ENCODE measurements around the gene ZNF138.
A peak's percentile ranks its signal among the peaks of the same experiment; 100 is the strongest.
"Not testable (repeated sequence)": the region's sequence is repeated elsewhere in the genome, so short reads cannot be mapped to it uniquely, and the experiment has no call there.

ZNF138 gene

GRCh38 chr7:64794171-64794844 lies at the start of gene ZNF138:
Gene ZNF138 (plus strand): TSS chr7:64794428. CDS start chr7:64794569, 141 bp downstream.
- ATAC-seq = peak; percentile 100

GRCh38 chr7:64744680-64745079 lies 49.5 kb upstream of the ZNF138 start:
- ATAC-seq = no peak
- H3K4me1 Mint-ChIP-seq = no peaks in the 10 kb centered on the region
- H3K27me3 Mint-ChIP-seq = no peaks in the 10 kb centered on the region
- H3K4me3 Mint-ChIP-seq = no peak overlapping the region
- H3K9me3 Mint-ChIP-seq = peaks cover 4% of the 10 kb centered on the region
- H3K36me3 Mint-ChIP-seq = no peaks in the 10 kb centered on the region
- H3K27ac Mint-ChIP-seq = no peak overlapping the region

More at GRCh38 chr7:64794171-64794844, at the start of gene ZNF138:
- peaks cover 13% of the 10 kb centered on the region for H3K36me3 Mint-ChIP-seq
- H3K4me1 Mint-ChIP-seq = peaks cover 23% of the 10 kb centered on the region
- peak within 1 kb of the TSS; percentile 98 for H3K4me3 Mint-ChIP-seq
- no peaks in the 10 kb centered on the region for H3K9me3 Mint-ChIP-seq
- peak within 1 kb of the TSS; percentile 97 for H3K27ac Mint-ChIP-seq
- no peaks in the 10 kb centered on the region for H3K27me3 Mint-ChIP-seq

- Mint-ChIP-seq H3K4me3 (no peak overlapping the region), H3K9me3 (peaks cover 4% of the 10 kb centered on the region), H3K27me3 (no peaks in the 10 kb centered on the region), H3K4me1 (no peaks in the 10 kb centered on the region), H3K36me3 (no peaks in the 10 kb centered on the region), H3K27ac (no peak overlapping the region)
- no peak for ATAC-seq
Measured at GRCh38 chr7:64747802-64748201, 46.4 kb upstream of the ZNF138 start.

- H3K27me3 Mint-ChIP-seq = no peaks in the 10 kb centered on the region
- H3K9me3 Mint-ChIP-seq = no peaks in the 10 kb centered on the region
- ATAC-seq = no peak
- H3K27ac Mint-ChIP-seq = no peak overlapping the region
- no peaks in the 10 kb centered on the region for H3K4me1 Mint-ChIP-seq
- H3K36me3 Mint-ChIP-seq = no peaks in the 10 kb centered on the region
- no peak overlapping the region for H3K4me3 Mint-ChIP-seq
Measured at GRCh38 chr7:64753032-64753431, 41.2 kb upstream of the ZNF138 start.

- no peaks in the 10 kb centered on the region for H3K27me3 Mint-ChIP-seq
- H3K4me1 Mint-ChIP-seq = no peaks in the 10 kb centered on the region
- no peak overlapping the region for H3K4me3 Mint-ChIP-seq
Measured at GRCh38 chr7:64755865-64756264, 38.4 kb upstream of the ZNF138 start.

GRCh38 chr7:64758151-64758550 lies 36.1 kb upstream of the ZNF138 start:
- H3K36me3 Mint-ChIP-seq = no peaks in the 10 kb centered on the region
- H3K4me1 Mint-ChIP-seq = no peaks in the 10 kb centered on the region
- no peaks in the 10 kb centered on the region for H3K27me3 Mint-ChIP-seq
- no peak overlapping the region for H3K4me3 Mint-ChIP-seq
- H3K9me3 Mint-ChIP-seq = no peaks in the 10 kb centered on the region
- ATAC-seq = no peak
- H3K27ac Mint-ChIP-seq = no peak overlapping the region

More at GRCh38 chr7:64755865-64756264, 38.4 kb upstream of the ZNF138 start:
- H3K27ac Mint-ChIP-seq = no peak overlapping the region
- no peak for ATAC-seq
- no peaks in the 10 kb centered on the region for H3K36me3 Mint-ChIP-seq
- no peaks in the 10 kb centered on the region for H3K9me3 Mint-ChIP-seq

GRCh38 chr7:64768824-64769223 lies 25.4 kb upstream of the ZNF138 start:
- Mint-ChIP-seq H3K27me3 (no peaks in the 10 kb centered on the region), H3K9me3 (no peaks in the 10 kb centered on the region), H3K4me3 (no peak overlapping the region), H3K4me1 (no peaks in the 10 kb centered on the region), H3K36me3 (no peaks in the 10 kb centered on the region), H3K27ac (no peak overlapping the region)
- no peak for ATAC-seq

GRCh38 chr7:64774204-64774842 lies 19.9 kb upstream of the ZNF138 start:
- no peak overlapping the region for H3K27ac Mint-ChIP-seq
- peaks cover 3% of the 10 kb centered on the region for H3K9me3 Mint-ChIP-seq
- no peaks in the 10 kb centered on the region for H3K4me1 Mint-ChIP-seq

GRCh38 chr7:64775289-64775688 lies 18.9 kb upstream of the ZNF138 start:
- Mint-ChIP-seq H3K27ac (no peak overlapping the region), H3K4me1 (no peaks in the 10 kb centered on the region), H3K9me3 (peaks cover 3% of the 10 kb centered on the region)

More at GRCh38 chr7:64774204-64774842, 19.9 kb upstream of the ZNF138 start:
- ATAC-seq = peak; percentile 43
- H3K27me3 Mint-ChIP-seq = no peaks in the 10 kb centered on the region
- peaks cover 9% of the 10 kb centered on the region for H3K36me3 Mint-ChIP-seq
- no peak overlapping the region for H3K4me3 Mint-ChIP-seq

GRCh38 chr7:64784842-64785241 lies 9.4 kb upstream of the ZNF138 start:
- not testable (repeated sequence) for ATAC-seq, H3K4me1 Mint-ChIP-seq, H3K27me3 Mint-ChIP-seq

More at GRCh38 chr7:64775289-64775688, 18.9 kb upstream of the ZNF138 start:
- ATAC-seq = no peak
- no peaks in the 10 kb centered on the region for H3K27me3 Mint-ChIP-seq
- no peak overlapping the region for H3K4me3 Mint-ChIP-seq
- peaks cover 9% of the 10 kb centered on the region for H3K36me3 Mint-ChIP-seq

GRCh38 chr7:64787295-64787694 lies 6.9 kb upstream of the ZNF138 start:
- Mint-ChIP-seq H3K4me3 (no peak overlapping the region), H3K4me1 (no peaks in the 10 kb centered on the region), H3K27me3 (peaks cover 10% of the 10 kb centered on the region), H3K27ac (no peak overlapping the region), H3K9me3 (no peaks in the 10 kb centered on the region), H3K36me3 (no peaks in the 10 kb centered on the region)
- no peak for ATAC-seq

More at GRCh38 chr7:64784842-64785241, 9.4 kb upstream of the ZNF138 start:
- not testable (repeated sequence) for H3K4me3 Mint-ChIP-seq, H3K27ac Mint-ChIP-seq, H3K9me3 Mint-ChIP-seq, H3K36me3 Mint-ChIP-seq

GRCh38 chr7:64789241-64789640 lies 5.0 kb upstream of the ZNF138 start:
- not testable (repeated sequence) for H3K27me3 Mint-ChIP-seq, H3K36me3 Mint-ChIP-seq, H3K9me3 Mint-ChIP-seq, H3K27ac Mint-ChIP-seq, H3K4me3 Mint-ChIP-seq, H3K4me1 Mint-ChIP-seq, ATAC-seq

- Mint-ChIP-seq H3K27ac (peak overlapping the region; percentile 97), H3K4me1 (peaks cover 20% of the 10 kb centered on the region), H3K9me3 (no peaks in the 10 kb centered on the region), H3K36me3 (peaks cover 6% of the 10 kb centered on the region), H3K4me3 (no peak overlapping the region), H3K27me3 (no peaks in the 10 kb centered on the region)
- no peak for ATAC-seq
Measured at GRCh38 chr7:64793106-64793755, 997 bp upstream of the ZNF138 start.

GRCh38 chr7:64795176-64795575 lies 948 bp downstream of the ZNF138 start:
- H3K4me1 Mint-ChIP-seq = peaks cover 28% of the 10 kb centered on the region
- H3K4me3 Mint-ChIP-seq = peak overlapping the region; percentile 98
- H3K9me3 Mint-ChIP-seq = no peaks in the 10 kb centered on the region
- peaks cover 21% of the 10 kb centered on the region for H3K36me3 Mint-ChIP-seq
- no peaks in the 10 kb centered on the region for H3K27me3 Mint-ChIP-seq
- ATAC-seq = no peak
- peak overlapping the region; percentile 97 for H3K27ac Mint-ChIP-seq

GRCh38 chr7:64799169-64799568 lies 4.9 kb downstream of the ZNF138 start:
- not testable (repeated sequence) for H3K9me3 Mint-ChIP-seq, H3K27me3 Mint-ChIP-seq, ATAC-seq, H3K4me3 Mint-ChIP-seq, H3K27ac Mint-ChIP-seq
- Mint-ChIP-seq H3K4me1 (peaks cover 52% of the 10 kb centered on the region), H3K36me3 (peaks cover 52% of the 10 kb centered on the region)

All from stimulated activated memory B cell treated with anti-CD40 and anti-IgM and Interleukin-4, amounts not matched to agents 10 μg/mL and 1 μg/mL and 100 μg/mL, for 72 hours (primary cell).